ENCODE data around the gene GPC5.
A peak's percentile ranks its signal among the peaks of the same experiment; 100 is the strongest.
"Not testable (repeated sequence)": the region's sequence is repeated elsewhere in the genome, so short reads cannot be mapped to it uniquely, and the experiment has no call there.

Gene GPC5

GRCh38 chr13:92512852-92513251, 1114.4 kb downstream of the GPC5 start:
- no peak for DNase-seq

DNA sequence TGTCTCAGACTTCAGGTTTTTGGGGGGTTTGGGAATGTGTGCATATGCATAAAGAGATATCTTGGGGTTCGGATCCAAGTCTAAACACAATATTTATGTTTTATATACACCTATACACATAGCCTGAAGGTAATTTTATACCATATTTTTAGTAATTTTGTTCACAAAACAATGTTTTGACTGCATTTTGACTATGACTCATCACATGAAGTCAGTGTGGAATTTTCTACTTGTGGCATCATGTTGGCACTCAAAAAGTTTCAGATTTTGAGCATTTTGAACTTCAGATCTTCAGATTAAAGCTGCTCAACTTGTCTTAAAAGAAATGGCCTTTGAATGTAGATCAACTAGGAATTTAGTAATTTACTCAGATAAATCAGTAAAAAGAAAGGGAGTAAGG, 1115.3 kb downstream of the GPC5 start:
- no peak for DNase-seq

GRCh38 chr13:92514420-92515125, 1116.2 kb downstream of the GPC5 start:
- DNase-seq: no peak

GRCh38 chr13:92516878-92517277, 1118.5 kb downstream of the GPC5 start:
- not testable (repeated sequence) for DNase-seq

DNA sequence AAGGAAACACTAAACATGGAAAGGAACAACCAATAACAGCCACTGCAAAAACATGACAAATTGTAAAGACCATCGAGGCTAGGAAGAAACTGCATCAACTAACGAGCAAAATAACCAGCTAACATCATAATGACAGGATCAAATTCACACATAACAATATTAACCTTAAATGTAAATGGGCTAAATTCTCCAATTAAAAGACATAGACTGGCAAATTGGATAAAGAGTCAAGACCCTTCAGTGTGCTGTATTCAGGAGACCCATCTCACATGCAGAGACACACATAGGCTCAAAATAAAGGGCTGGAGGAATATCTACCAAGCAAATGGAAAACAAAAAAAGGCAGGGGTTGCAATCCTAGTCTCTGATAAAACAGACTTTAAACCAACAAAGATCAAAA, 1120.2 kb downstream of the GPC5 start:
- DNase-seq: not testable (repeated sequence)

- peak; percentile 31 for DNase-seq
Observed at GRCh38 chr13:92530364-92530763, 1131.9 kb downstream of the GPC5 start.

DNA sequence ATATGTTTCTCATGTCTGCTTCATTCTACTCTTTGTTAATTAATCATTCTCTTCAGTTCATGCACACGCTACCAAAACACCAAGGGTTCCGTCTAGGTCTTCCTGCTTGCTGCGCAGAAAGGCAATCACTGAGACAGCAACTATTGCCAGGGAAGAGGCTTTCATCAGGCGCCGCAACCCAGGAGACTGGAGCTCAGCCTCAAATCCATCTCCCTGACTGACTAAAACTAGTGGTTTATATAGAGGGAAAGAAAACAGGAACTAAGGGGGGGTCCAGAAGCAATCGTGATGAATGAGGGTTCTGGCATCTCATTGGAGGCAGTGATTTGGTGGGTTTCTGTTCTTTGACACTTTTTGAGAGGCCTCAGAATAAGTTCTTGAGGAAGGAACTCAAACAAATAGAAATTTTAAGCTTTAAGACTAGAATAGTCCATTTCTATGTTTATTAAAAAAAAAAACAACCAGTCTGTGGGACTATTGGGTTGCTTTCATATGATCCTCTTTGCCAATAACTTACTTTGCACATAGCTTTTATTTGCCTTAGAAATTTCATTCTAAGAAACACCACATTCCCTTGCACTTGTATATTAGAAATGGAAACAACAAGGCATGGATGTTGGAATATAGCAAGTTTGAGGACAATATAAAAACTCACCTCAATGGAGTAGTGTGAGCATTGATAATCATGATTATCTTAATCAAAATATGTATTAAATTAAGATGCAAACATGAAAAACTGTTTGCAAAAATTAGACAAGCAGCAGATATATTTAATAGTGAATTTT, 1137.0 kb downstream of the GPC5 start:
- no peak for DNase-seq

GRCh38 chr13:92537471-92537870, 1139.0 kb downstream of the GPC5 start:
- no peak for DNase-seq

DNA sequence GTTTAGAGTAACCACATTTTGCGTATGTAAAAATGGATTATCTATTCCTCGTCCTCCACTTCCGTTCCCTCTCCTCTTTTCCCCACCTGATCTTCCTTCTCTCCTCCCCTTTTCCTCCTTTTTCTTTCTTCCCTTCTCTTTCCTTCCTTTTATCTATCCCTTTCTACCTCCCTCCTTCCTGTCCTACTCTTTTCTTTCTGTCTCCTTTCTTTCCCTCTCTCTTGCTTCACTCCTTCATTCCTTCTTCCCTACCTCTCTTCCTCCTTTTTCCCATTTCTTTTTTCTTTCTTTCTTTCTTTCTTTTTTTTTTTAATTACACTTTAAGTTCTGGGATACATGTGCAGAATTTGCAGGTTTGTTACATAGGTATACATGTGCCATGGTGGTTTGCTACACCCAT, 1139.7 kb downstream of the GPC5 start:
- no peak for DNase-seq

GRCh38 chr13:92539148-92539547, 1140.7 kb downstream of the GPC5 start:
- not testable (repeated sequence) for DNase-seq

GRCh38 chr13:92547266-92547665, 1148.8 kb downstream of the GPC5 start:
- DNase-seq: no peak

GRCh38 chr13:92549276-92549675, 1150.9 kb downstream of the GPC5 start:
- no peak for DNase-seq

GRCh38 chr13:92553470-92554114, 1155.2 kb downstream of the GPC5 start:
- no peak for DNase-seq

- no peak for DNase-seq
Observed at GRCh38 chr13:92560883-92561282, 1162.5 kb downstream of the GPC5 start.

DNA sequence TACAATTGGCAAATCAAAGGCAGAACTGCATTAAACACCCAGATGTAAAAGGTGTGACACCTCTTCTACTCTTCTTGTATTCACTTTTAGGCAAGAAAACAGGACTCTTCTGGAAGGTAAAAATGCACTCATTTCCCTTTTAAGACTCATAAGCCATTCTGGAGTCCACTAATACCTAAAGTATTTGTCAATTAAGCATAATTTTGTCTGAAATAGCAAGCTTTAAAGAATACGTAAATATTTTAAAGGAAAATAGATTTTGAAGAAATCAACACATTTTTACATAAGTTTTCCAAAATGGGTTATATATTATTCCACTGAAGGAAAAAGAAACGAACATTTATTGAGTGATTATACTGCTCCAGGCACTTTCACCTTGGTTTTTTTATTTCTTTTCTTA, 1166.5 kb downstream of the GPC5 start:
- DNase-seq: no peak

- DNase-seq: no peak
Observed at GRCh38 chr13:92566767-92567166, 1168.3 kb downstream of the GPC5 start.

DNA sequence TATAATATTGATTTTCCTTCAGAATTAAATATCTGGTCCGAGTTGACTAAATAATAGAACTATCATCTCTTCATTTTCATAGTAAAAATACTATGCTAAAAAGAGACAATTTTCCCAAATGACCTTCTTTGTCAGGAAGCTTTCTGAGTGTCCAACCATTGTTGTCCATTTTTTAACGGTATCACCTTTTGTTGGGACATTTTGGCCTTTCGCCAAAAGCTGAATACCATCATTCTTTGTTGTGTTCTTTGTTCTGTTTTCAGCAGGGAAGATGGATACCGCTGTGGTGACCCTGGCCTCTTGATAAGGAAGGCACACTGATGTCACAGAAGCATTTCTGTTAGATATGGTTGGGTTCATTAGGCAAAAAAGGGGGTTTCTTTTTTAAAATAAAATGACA, 1173.8 kb downstream of the GPC5 start:
- no peak for DNase-seq

GRCh38 chr13:92573467-92574057, 1175.1 kb downstream of the GPC5 start:
- peak; percentile 71 for DNase-seq

GRCh38 chr13:92574499-92574898, 1176.1 kb downstream of the GPC5 start:
- no peak for DNase-seq

- no peak for DNase-seq
Observed at GRCh38 chr13:92575777-92576176, 1177.4 kb downstream of the GPC5 start.

GRCh38 chr13:92578358-92578757, 1179.9 kb downstream of the GPC5 start:
- no peak for DNase-seq

DNA sequence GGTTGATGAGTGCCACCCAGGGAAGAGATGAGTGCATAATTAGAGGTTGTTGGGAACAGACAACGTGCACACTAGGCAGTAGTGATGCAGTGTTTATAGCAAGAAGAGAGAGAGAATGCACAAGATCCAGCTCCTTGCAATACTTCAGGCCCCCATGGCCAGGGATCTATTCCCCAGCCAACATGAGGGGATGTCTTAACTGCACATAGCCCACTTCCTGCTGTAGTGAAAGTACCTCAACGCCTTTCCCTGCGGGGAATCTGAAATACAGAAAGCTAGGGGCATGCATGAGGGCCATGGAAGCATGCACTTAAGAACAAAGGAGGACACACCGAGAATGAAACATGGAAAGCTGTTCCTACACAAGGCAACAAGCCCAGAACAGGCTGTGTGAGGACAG, 1191.5 kb downstream of the GPC5 start:
- no peak for DNase-seq

GRCh38 chr13:92590503-92590908, 1192.1 kb downstream of the GPC5 start:
- no peak for DNase-seq

GRCh38 chr13:92591117-92591516, 1192.7 kb downstream of the GPC5 start:
- no peak for DNase-seq

All from NCI-H82 (cell line).